Osteoblast (primary cell): ENCODE data around the gene PRRT4. TPM values are rescaled to one million over a fixed set of nuclear protein-coding genes. Genes with fewer than 3 reads are reported as not detected.

Experiments
- DNase-seq: peaks from one replicate; pipeline ENCODE4 v3.0.0; 2011; ENCODE audit warnings: low spot score, mixed read lengths; ENCODE audit not compliant: insufficient read length; ENCODE audit errors: missing footprints
- H2AFZ ChIP-seq: 2 replicates; pipeline ENCODE4 v1.6.0; 2011; ENCODE audit warnings: mild to moderate bottlenecking, low read length
- H3K27ac ChIP-seq: 2 replicates; pipeline ENCODE4 v1.5.1; 2011; ENCODE audit warnings: mild to moderate bottlenecking, low read depth, low read length, moderate library complexity
- H3K27me3 ChIP-seq: 2 replicates; pipeline ENCODE4 v1.6.0; 2012; ENCODE audit warnings: mild to moderate bottlenecking, control low read depth, inconsistent platforms, low read length, moderate library complexity; ENCODE audit not compliant: insufficient read depth
- H3K36me3 ChIP-seq: 2 replicates; pipeline ENCODE4 v1.5.1; 2011; ENCODE audit warnings: mild to moderate bottlenecking, low read length, control low read depth, moderate library complexity; ENCODE audit not compliant: insufficient read depth
- H3K4me1 ChIP-seq: 2 replicates; pipeline ENCODE4 v1.5.1; 2011; ENCODE audit warnings: mild to moderate bottlenecking, low read length, control low read depth, moderate library complexity; ENCODE audit not compliant: insufficient read depth
- H3K4me2 ChIP-seq: 2 replicates; pipeline ENCODE4 v1.6.0; 2011; ENCODE audit warnings: mild to moderate bottlenecking, low read length; ENCODE audit not compliant: insufficient read depth
- H3K4me3 ChIP-seq: fragments of 200-600 bp; sonication (generic); 3 replicates; pipeline ENCODE4 v1.5.1; 2012; ENCODE audit warnings: mild to moderate bottlenecking, low read length, inconsistent platforms; ENCODE audit not compliant: insufficient read depth
- H3K79me2 ChIP-seq: 2 replicates; pipeline ENCODE4 v1.6.0; 2012; ENCODE audit warnings: mild to moderate bottlenecking, low read length, control low read depth, inconsistent platforms; ENCODE audit not compliant: insufficient read depth
- H3K9me3 ChIP-seq: 2 replicates; pipeline ENCODE4 v1.5.1; 2011; ENCODE audit warnings: low read depth, low read length, control low read depth
- H4K20me1 ChIP-seq: 2 replicates; pipeline ENCODE4 v1.6.0; 2012; ENCODE audit warnings: mild to moderate bottlenecking, low read length, control low read depth; ENCODE audit not compliant: insufficient read depth
- CTCF ChIP-seq: IDR thresholded peaks from 2 replicates; pipeline ENCODE4 v1.5.1; 2011; ENCODE audit warnings: mild to moderate bottlenecking, low read depth, low read length, moderate library complexity; ENCODE audit errors: extremely low read depth
- total RNA-seq: library from RNA; depleted of rRNA; stranded (reverse); fragments of >200 nt; gene quantifications from 2 replicates; pipeline ENCODE4 v1.2.3, GENCODE V29; 2012

The PRRT4 gene
- total RNA-seq, 1 donor = not detected

- peaks cover 20% of the 10 kb centered on the region for H3K4me1 ChIP-seq
- H3K79me2 ChIP-seq = peaks cover 22% of the 10 kb centered on the region
- H3K27ac ChIP-seq = no peak overlapping the region
- peaks cover 2% of the 10 kb centered on the region for H3K27me3 ChIP-seq
- peaks cover 21% of the 10 kb centered on the region for H4K20me1 ChIP-seq
- H3K4me3 ChIP-seq = no peak overlapping the region
- H2AFZ ChIP-seq = no peak overlapping the region
- H3K4me2 ChIP-seq = peak overlapping the region; percentile 44
- H3K9me3 ChIP-seq = no peaks in the 10 kb centered on the region
- no peak for TF ChIP-seq CTCF
- DNase-seq = peak; percentile 86
- peaks cover 3% of the 10 kb centered on the region for H3K36me3 ChIP-seq
These were observed 45.1 kb upstream of the PRRT4 start for GRCh38 chr7:128406314-128407232.

DNA sequence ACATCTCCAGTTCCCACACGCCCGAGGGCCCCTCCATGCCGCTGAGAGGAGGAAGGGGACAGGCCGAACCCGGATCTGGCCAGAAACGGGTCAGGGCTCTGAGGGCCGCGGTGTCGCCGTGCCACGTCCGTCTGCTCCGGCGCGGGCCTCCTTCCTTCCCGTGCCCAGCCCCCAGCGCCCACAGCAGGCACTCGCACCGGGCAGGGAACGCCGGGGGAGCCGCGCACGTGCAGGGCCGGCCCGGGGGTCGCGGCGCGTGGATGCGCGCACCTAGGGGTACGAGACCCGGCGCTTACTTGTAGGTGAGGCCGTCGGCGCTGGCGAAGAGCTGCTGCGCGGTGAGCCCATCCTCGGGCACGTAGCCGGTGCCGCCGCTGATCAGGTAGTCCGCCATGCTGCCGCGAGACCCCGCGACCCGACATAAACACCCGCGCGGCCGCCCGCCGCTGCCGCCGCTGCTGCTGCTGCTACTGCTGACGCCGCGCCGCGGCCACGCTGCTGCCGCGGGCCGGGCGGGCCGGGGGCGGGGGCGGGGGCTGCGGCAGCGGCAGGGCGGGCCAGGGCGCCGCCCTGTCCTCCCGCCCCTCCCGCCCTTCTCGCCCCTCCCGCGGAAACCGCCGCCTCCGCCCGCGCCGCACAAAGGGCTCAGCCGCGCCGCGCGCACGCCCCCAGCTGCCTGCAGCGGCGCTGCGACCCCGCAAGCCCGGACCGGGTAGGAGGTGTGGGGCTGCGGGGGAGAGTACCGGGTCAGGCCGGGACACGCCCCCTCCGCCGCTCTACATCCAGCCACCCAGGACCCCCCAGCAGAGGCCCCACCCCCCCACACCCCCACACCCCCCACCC, 44.2 kb upstream of the PRRT4 start:
- peaks cover 20% of the 10 kb centered on the region for H3K4me1 ChIP-seq
- DNase-seq = peak; percentile 97
- TF ChIP-seq CTCF = no peak
- H3K9me3 ChIP-seq = no peaks in the 10 kb centered on the region
- peaks cover 11% of the 10 kb centered on the region for H3K36me3 ChIP-seq
- H2AFZ ChIP-seq = peak overlapping the region; percentile 87
- H3K4me2 ChIP-seq = peak overlapping the region; percentile 92
- H3K4me3 ChIP-seq = peak overlapping the region; percentile 84
- H3K79me2 ChIP-seq = peaks cover 22% of the 10 kb centered on the region
- no peaks in the 10 kb centered on the region for H3K27me3 ChIP-seq
- H3K27ac ChIP-seq = peak overlapping the region; percentile 66
- peaks cover 21% of the 10 kb centered on the region for H4K20me1 ChIP-seq

DNA sequence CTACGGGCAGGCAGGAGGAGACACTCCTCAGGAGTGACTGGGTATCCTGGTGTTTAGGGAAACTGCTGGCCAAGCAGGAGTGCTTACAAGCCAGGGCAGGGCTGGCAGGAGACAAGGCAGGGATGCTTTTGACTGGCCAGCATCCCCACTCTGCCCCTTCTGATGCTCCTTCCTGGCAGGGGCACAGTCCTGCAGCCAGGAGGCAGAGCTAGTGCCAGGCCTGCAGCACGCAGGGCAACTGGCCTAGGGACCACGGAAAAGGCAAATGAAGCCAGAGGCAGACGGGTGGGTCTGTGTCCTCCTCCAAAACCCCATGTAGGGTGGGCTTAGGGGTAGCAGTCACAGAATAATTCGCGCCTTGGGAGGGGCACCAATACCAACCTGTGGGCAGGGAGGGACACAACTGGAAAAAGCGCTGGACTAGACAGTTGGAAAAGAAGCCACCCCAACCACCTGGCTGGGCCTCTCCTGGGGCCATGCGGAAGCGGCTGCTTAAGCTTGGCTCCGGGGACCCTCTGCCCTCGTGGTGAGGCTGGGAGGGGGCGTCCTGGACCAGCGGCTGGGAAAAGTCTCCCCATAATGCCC, 43.5 kb upstream of the PRRT4 start:
- peak; percentile 95 for DNase-seq
- Histone ChIP-seq H3K36me3 (peaks cover 16% of the 10 kb centered on the region), H3K4me3 (peak overlapping the region; percentile 84), H3K9me3 (no peaks in the 10 kb centered on the region), H3K27ac (peak overlapping the region; percentile 66), H3K79me2 (peaks cover 22% of the 10 kb centered on the region), H4K20me1 (peaks cover 21% of the 10 kb centered on the region), H3K27me3 (no peaks in the 10 kb centered on the region), H2AFZ (peak overlapping the region; percentile 87), H3K4me1 (peaks cover 16% of the 10 kb centered on the region), H3K4me2 (peak overlapping the region; percentile 92)
- peak; percentile 31 for TF ChIP-seq CTCF
